D721Med (cell line): ENCODE results near the gene C3orf70.

ENCODE experiments used
- DNase-seq: peaks from one replicate; pipeline ENCODE4 v3.0.0; 2011; ENCODE audit warnings: low spot score; ENCODE audit not compliant: insufficient read length
- FAIRE-seq: peaks from 2 replicates; lab custom pipeline; 2011; peaks lifted over from hg19 to GRCh38; lab: Jason Lieb, UNC
- CTCF ChIP-seq: IDR thresholded peaks from 2 replicates; pipeline ENCODE4 v1.5.1; 2012; ENCODE audit warnings: mild to moderate bottlenecking, control low read depth; ENCODE audit not compliant: insufficient read depth; ENCODE audit errors: missing control alignments

C3orf70 gene

GRCh38 chr3:185075547-185075946 is 77.3 kb downstream of the C3orf70 start:
- no peak for FAIRE-seq
- no peak for TF ChIP-seq CTCF
- no peak for DNase-seq

GRCh38 chr3:185071287-185071800 is 81.5 kb downstream of the C3orf70 start:
- DNase-seq (no peak), FAIRE-seq (no peak)
- no peak for TF ChIP-seq CTCF

GRCh38 chr3:185070491-185071286 is 82.2 kb downstream of the C3orf70 start:
- DNase-seq: no peak
- no peak for TF ChIP-seq CTCF
- FAIRE-seq: no peak

- FAIRE-seq (no peak), DNase-seq (no peak)
- peak; percentile 40 for TF ChIP-seq CTCF
Observed at GRCh38 chr3:185069037-185070030, 83.5 kb downstream of the C3orf70 start.

GRCh38 chr3:185067173-185067572 is 85.7 kb downstream of the C3orf70 start:
- no peak for FAIRE-seq
- TF ChIP-seq CTCF: no peak
- DNase-seq: no peak

GRCh38 chr3:185066251-185066650 is 86.6 kb downstream of the C3orf70 start:
- DNase-seq: no peak
- no peak for FAIRE-seq
- no peak for TF ChIP-seq CTCF
